Epithelial cell of esophagus (primary cell): ENCODE results near the gene CLEC1A.
A peak's percentile ranks its signal among the peaks of the same experiment; 100 is the strongest.

ENCODE experiments used
- DNase-seq: peaks from one replicate; pipeline ENCODE4 v3.0.0; 2010; ENCODE audit warnings: low read depth
- H3K4me3 ChIP-seq: 2 replicates; pipeline ENCODE4 v1.5.1; 2011; ENCODE audit warnings: mild to moderate bottlenecking, low read length, control low read depth
- TF ChIP-seq, protein P1 (sequence below): IDR thresholded peaks from 2 replicates; pipeline ENCODE4 v1.5.1; 2011; ENCODE audit warnings: low read depth, mild to moderate bottlenecking, low read length, control low read depth, inconsistent platforms; ENCODE audit not compliant: insufficient read depth; ENCODE audit errors: missing control alignments

Gene CLEC1A

GRCh38 chr12:10102322-10102721 lies 3.5 kb upstream of the CLEC1A start:
- TF ChIP-seq, protein P1, sequence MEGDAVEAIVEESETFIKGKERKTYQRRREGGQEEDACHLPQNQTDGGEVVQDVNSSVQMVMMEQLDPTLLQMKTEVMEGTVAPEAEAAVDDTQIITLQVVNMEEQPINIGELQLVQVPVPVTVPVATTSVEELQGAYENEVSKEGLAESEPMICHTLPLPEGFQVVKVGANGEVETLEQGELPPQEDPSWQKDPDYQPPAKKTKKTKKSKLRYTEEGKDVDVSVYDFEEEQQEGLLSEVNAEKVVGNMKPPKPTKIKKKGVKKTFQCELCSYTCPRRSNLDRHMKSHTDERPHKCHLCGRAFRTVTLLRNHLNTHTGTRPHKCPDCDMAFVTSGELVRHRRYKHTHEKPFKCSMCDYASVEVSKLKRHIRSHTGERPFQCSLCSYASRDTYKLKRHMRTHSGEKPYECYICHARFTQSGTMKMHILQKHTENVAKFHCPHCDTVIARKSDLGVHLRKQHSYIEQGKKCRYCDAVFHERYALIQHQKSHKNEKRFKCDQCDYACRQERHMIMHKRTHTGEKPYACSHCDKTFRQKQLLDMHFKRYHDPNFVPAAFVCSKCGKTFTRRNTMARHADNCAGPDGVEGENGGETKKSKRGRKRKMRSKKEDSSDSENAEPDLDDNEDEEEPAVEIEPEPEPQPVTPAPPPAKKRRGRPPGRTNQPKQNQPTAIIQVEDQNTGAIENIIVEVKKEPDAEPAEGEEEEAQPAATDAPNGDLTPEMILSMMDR: no peak
- no peak for DNase-seq
- H3K4me3 ChIP-seq: no peak overlapping the region

DNA sequence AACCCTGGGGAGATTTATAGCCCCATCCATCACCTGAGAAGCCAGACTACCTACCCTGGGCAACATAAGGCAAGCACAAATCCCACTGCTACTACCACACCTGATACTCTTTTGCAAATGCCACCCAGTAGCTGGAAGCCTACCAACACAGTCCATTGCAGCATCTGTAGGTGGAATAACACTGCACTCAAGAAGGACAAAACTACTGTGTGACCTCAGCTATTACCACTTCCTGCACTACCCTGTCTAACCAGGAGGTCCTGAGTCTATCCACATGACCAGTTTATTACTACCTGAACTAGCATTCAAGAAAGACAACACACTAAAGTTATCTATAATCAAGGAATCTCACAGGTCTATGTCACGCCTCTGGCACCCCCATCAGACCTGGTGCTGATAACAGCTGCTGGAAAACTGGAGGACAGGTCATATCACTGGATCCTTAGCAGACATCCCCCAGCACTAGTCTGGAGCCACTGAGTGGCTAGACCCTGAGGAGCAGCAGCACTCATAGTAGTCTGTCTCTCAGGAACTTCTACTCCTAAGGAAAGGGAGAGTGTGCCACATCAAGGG lies 2.9 kb upstream of the CLEC1A start:
- no peak overlapping the region for H3K4me3 ChIP-seq
- TF ChIP-seq, protein P1: no peak
- no peak for DNase-seq

DNA sequence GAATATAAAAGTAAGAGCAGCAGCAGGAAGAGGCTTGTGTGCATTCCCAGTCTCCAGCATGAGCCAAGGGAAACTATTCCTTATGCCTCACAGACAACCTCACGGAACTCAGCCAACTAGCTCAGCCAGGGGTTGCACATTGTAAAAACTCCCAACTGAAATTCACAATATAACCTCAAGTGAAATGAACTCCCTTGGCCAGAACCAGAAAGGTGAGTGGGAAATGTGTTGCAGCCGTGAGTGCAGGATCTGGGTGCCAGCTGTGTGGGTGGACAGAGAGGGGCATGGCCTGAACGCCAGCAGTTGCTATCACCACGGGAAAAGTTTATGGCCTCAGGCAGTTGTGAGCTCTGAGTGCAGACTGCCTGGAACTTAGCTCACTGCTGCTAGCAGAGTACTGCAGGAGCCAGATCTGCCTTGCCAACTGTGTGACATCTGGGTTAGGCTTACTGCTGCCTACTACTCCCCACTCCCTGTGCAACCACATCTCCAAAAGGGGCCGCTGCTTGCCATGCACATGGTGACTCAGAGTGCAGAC lies 2.3 kb upstream of the CLEC1A start:
- no peak overlapping the region for H3K4me3 ChIP-seq
- DNase-seq: peak; percentile 66
- TF ChIP-seq, protein P1: no peak

GRCh38 chr12:10097521-10097920 lies 1.3 kb downstream of the CLEC1A start:
- H3K4me3 ChIP-seq: no peak overlapping the region
- no peak for DNase-seq
- TF ChIP-seq, protein P1: no peak

GRCh38 chr12:10095971-10096370 lies 2.8 kb downstream of the CLEC1A start:
- TF ChIP-seq, protein P1: no peak
- DNase-seq: no peak
- no peak overlapping the region for H3K4me3 ChIP-seq

DNA sequence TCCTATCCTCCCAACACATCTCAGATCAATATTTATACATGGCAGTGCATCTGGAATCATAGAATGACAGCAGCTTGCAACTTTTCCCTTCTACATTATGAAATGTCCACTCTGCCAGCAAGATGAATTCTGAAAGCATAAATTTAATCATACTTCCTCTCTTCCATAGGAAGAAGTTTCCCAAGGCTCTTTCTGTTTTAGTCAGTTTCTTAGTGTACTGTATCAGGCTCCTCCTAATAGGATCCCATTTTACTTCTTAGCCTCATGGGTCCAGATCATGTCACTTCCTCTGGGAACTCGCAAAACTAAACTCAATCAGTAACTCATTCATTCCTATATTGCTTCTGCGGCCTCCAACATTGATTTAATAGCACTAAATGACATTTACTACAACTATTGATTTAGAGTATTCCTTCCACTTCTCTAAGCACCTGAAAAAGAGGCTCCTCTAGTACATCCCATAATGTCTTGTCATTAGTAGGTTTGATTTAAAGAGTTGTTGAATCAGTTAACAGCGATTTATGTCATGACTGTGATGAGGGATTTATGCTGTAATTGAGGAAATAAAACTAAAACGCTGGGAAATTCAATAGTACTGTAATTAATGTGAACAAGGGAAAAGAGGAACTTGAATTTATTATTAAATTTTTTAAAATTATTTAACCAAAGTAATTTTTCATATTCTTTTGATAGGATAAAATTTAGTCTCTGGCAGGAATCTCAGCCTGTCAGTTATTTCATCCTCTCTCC lies 4.0 kb downstream of the CLEC1A start:
- TF ChIP-seq, protein P1: no peak
- DNase-seq: no peak
- H3K4me3 ChIP-seq: no peak overlapping the region
